ENCODE data around the gene PVALEF.

The PVALEF gene

GRCh38 chr17:81191646-81192045 lies 26.3 kb downstream of the PVALEF start:
- H3K36me3 ChIP-seq (replicated peaks; ENCODE audit: low read depth, low read length): no peaks in the 10 kb centered on the region

GRCh38 chr17:81192386-81193050 lies 27.2 kb downstream of the PVALEF start:
- H3K27me3 ChIP-seq (ENCODE audit: low read depth, low read length): no peaks in the 10 kb centered on the region
- no peaks in the 10 kb centered on the region for H3K9me3 ChIP-seq (ENCODE audit: insufficient read depth, low read length)
- peaks cover 6% of the 10 kb centered on the region; the same call in 1 of the 2 replicates for H3K4me1 ChIP-seq (ENCODE audit: low read length)
- H4K20me1 ChIP-seq (ENCODE audit: insufficient read depth, low read length): no peaks in the 10 kb centered on the region
- H3K4me3 ChIP-seq (ENCODE audit: low read length): no peak overlapping the region
- H3K27ac ChIP-seq (ENCODE audit: low read length): no peak overlapping the region
- no peaks in the 10 kb centered on the region for H3K79me2 ChIP-seq (ENCODE audit: low read length)
- H3K9ac ChIP-seq (ENCODE audit: low read length): no peak overlapping the region
- no peak overlapping the region for H3K4me2 ChIP-seq (ENCODE audit: low read length)
- TF ChIP-seq CTCF (IDR thresholded peaks at IDR 0.05; ENCODE audit: low read depth, low read length) (no peak), EZH2phosphoT487 (IDR thresholded peaks at IDR 0.05; ENCODE audit: low read depth) (no peak)
- no peak overlapping the region for H2AFZ ChIP-seq (ENCODE audit: low read depth, low read length)
- no peaks in the 10 kb centered on the region for H3K36me3 ChIP-seq (replicated peaks; ENCODE audit: low read depth, low read length)

More at GRCh38 chr17:81191646-81192045, 26.3 kb downstream of the PVALEF start:
- H2AFZ ChIP-seq (ENCODE audit: low read depth, low read length): no peak overlapping the region
- H3K4me2 ChIP-seq (ENCODE audit: low read length): no peak overlapping the region
- no peak for TF ChIP-seq EZH2phosphoT487 (IDR thresholded peaks at IDR 0.05; ENCODE audit: low read depth)
- TF ChIP-seq CTCF (IDR thresholded peaks at IDR 0.05; ENCODE audit: low read depth, low read length): no peak
- H3K9ac ChIP-seq (ENCODE audit: low read length): no peak overlapping the region
- H3K27me3 ChIP-seq (ENCODE audit: low read depth, low read length): no peaks in the 10 kb centered on the region
- H3K79me2 ChIP-seq (ENCODE audit: low read length): no peaks in the 10 kb centered on the region
- peaks cover 6% of the 10 kb centered on the region; the same call in 1 of the 2 replicates for H3K4me1 ChIP-seq (ENCODE audit: low read length)
- H4K20me1 ChIP-seq (ENCODE audit: insufficient read depth, low read length): no peaks in the 10 kb centered on the region
- no peak overlapping the region for H3K27ac ChIP-seq (ENCODE audit: low read length)
- H3K4me3 ChIP-seq (ENCODE audit: low read length): no peak overlapping the region
- no peaks in the 10 kb centered on the region for H3K9me3 ChIP-seq (ENCODE audit: insufficient read depth, low read length)

- Histone ChIP-seq H3K36me3 (replicated peaks; ENCODE audit: low read depth, low read length) (no peaks in the 10 kb centered on the region), H3K79me2 (ENCODE audit: low read length) (no peaks in the 10 kb centered on the region), H2AFZ (ENCODE audit: low read depth, low read length) (no peak overlapping the region), H3K4me2 (ENCODE audit: low read length) (no peak overlapping the region), H3K9ac (ENCODE audit: low read length) (no peak overlapping the region), H3K4me3 (ENCODE audit: low read length) (no peak overlapping the region), H4K20me1 (ENCODE audit: insufficient read depth, low read length) (no peaks in the 10 kb centered on the region), H3K27me3 (ENCODE audit: low read depth, low read length) (no peaks in the 10 kb centered on the region), H3K27ac (ENCODE audit: low read length) (no peak overlapping the region), H3K9me3 (ENCODE audit: insufficient read depth, low read length) (no peaks in the 10 kb centered on the region), H3K4me1 (ENCODE audit: low read length) (peaks cover 6% of the 10 kb centered on the region; the same call in 1 of the 2 replicates)
- TF ChIP-seq EZH2phosphoT487 (IDR thresholded peaks at IDR 0.05; ENCODE audit: low read depth) (no peak), CTCF (IDR thresholded peaks at IDR 0.05; ENCODE audit: low read depth, low read length) (no peak)
Measured at GRCh38 chr17:81193051-81193410, 27.7 kb downstream of the PVALEF start.

GRCh38 chr17:81193470-81194224 lies 28.3 kb downstream of the PVALEF start:
- no peak overlapping the region for H2AFZ ChIP-seq (ENCODE audit: low read depth, low read length)
- H3K27ac ChIP-seq (ENCODE audit: low read length): no peak overlapping the region
- H3K9me3 ChIP-seq (ENCODE audit: insufficient read depth, low read length): no peaks in the 10 kb centered on the region
- H3K4me1 ChIP-seq (ENCODE audit: low read length): peaks cover 6% of the 10 kb centered on the region; the same call in 1 of the 2 replicates
- no peaks in the 10 kb centered on the region for H3K36me3 ChIP-seq (replicated peaks; ENCODE audit: low read depth, low read length)
- H3K4me3 ChIP-seq (ENCODE audit: low read length): no peak overlapping the region
- H3K79me2 ChIP-seq (ENCODE audit: low read length): no peaks in the 10 kb centered on the region
- no peak overlapping the region for H3K9ac ChIP-seq (ENCODE audit: low read length)
- no peaks in the 10 kb centered on the region for H4K20me1 ChIP-seq (ENCODE audit: insufficient read depth, low read length)
- TF ChIP-seq EZH2phosphoT487 (IDR thresholded peaks at IDR 0.05; ENCODE audit: low read depth) (no peak), CTCF (IDR thresholded peaks at IDR 0.05; ENCODE audit: low read depth, low read length) (no peak)
- no peak overlapping the region for H3K4me2 ChIP-seq (ENCODE audit: low read length)
- no peaks in the 10 kb centered on the region for H3K27me3 ChIP-seq (ENCODE audit: low read depth, low read length)
